AG04449 (cell line): ENCODE measurements around the gene MSMP.

Experiments
- CTCF ChIA-PET: fragments of 350-600 bp; formaldehyde crosslinking; extraction: SDS; loops from one replicate; lab custom pipeline; 2021; ENCODE audit warnings: antibody characterized with exemption; lab: Yijun Ruan, JAX
- POLR2A ChIA-PET: fragments of 400-600, 350-600 bp; formaldehyde crosslinking; extraction: SDS; loops from one replicate; lab custom pipeline; 2020; ENCODE audit warnings: antibody characterized with exemption, inconsistent platforms; lab: Yijun Ruan, JAX
- DNase-seq: peaks from one replicate; pipeline ENCODE4 v3.0.0-alpha.2; 2010; ENCODE audit warnings: low read depth, low spot score
- H3K4me3 ChIP-seq: 2 replicates; pipeline ENCODE4 v1.5.1; 2011; ENCODE audit warnings: low read depth, mild to moderate bottlenecking, control low read depth, low read length
- TF ChIP-seq, protein P1 (sequence below): IDR thresholded peaks from one replicate; pipeline ENCODE4 v1.5.1; 2011; ENCODE audit warnings: mild to moderate bottlenecking, moderate library complexity, low read length, control low read depth, inconsistent platforms; ENCODE audit not compliant: insufficient read depth; ENCODE audit errors: missing control alignments

MSMP gene

GRCh38 chr9:35754264-35754663 is at the start of gene MSMP:
TSS of gene MSMP (minus strand) at chr9:35754276. CDS start at chr9:35754129, 147 bp downstream.
- POLR2A ChIA-PET, result no interaction called here
- no peak for DNase-seq
- TF ChIP-seq, protein P1, sequence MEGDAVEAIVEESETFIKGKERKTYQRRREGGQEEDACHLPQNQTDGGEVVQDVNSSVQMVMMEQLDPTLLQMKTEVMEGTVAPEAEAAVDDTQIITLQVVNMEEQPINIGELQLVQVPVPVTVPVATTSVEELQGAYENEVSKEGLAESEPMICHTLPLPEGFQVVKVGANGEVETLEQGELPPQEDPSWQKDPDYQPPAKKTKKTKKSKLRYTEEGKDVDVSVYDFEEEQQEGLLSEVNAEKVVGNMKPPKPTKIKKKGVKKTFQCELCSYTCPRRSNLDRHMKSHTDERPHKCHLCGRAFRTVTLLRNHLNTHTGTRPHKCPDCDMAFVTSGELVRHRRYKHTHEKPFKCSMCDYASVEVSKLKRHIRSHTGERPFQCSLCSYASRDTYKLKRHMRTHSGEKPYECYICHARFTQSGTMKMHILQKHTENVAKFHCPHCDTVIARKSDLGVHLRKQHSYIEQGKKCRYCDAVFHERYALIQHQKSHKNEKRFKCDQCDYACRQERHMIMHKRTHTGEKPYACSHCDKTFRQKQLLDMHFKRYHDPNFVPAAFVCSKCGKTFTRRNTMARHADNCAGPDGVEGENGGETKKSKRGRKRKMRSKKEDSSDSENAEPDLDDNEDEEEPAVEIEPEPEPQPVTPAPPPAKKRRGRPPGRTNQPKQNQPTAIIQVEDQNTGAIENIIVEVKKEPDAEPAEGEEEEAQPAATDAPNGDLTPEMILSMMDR, result no peak
- CTCF ChIA-PET, result interaction anchor here (0.7 to 0.9 kb wide), 2 partner anchors 8 to 71 kb away, joined by 3 to 4 read pairs; no protein-coding TSS in a partner anchor
- no peak within 1 kb of the TSS for H3K4me3 ChIP-seq

- no peak overlapping the region for H3K4me3 ChIP-seq
- ChIA-PET CTCF (interaction anchor here (0.7 to 17.0 kb wide), 4 partner anchors 12 to 73 kb away, joined by 3 to 201 read pairs (median 7); partner anchors contain the start of genes HINT2 and NPR2), POLR2A (no interaction called here)
- DNase-seq, result no peak
- TF ChIP-seq, protein P1, result no peak
These were observed 47.5 kb upstream of the MSMP start for GRCh38 chr9:35801328-35802128.

- CTCF ChIA-PET, result interaction anchor here (1.3 to 17.0 kb wide), 5 partner anchors 11 to 81 kb away, joined by 3 to 201 read pairs (median 11); partner anchors contain the start of genes NPR2 and SPAG8
- no peak for DNase-seq
- POLR2A ChIA-PET, result no interaction called here
- TF ChIP-seq, protein P1, result no peak
- H3K4me3 ChIP-seq, result no peak overlapping the region
These were observed 46.5 kb upstream of the MSMP start for GRCh38 chr9:35800530-35800929.

DNA sequence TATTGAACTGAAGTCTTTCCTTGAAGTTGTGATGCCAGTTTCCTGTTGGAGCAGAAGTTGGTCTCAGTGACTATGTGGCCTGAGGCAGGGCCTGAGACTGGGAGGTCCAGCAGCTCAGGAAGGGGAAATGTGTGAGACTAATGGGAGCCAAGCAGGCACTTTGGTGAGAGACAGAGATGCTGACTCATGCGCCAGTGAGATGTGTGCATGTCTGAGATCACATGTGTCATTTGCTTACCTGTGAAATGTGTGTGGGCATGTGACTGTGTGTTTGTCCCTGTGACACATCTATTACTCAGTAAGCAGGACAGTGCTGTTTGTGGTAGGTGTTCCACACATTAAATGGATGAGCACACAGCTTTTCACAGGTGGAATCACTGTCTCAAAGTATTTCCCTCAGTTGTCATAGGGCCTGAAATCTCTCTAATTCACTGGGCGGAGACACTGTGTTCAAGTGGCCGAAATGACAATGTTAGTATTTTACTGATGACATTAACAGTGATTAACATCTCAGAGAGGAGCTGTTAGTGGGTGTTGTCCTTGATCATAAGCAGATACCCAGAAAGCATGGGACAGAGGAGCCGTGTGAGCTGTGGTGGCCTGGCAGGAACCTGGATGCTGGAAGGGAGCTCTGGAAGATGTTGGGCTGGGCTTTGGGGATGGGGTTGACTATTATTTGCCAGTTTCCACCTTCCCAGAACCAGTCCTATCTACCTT is 44.7 kb upstream of the MSMP start:
- DNase-seq, result no peak
- TF ChIP-seq, protein P1, result no peak
- CTCF ChIA-PET, result interaction anchor here (0.9 to 17.0 kb wide), 5 partner anchors 9 to 147 kb away, joined by 3 to 201 read pairs (median 6); partner anchors contain the start of genes NPR2 and SPAG8
- POLR2A ChIA-PET, result interaction anchor here (0.8 kb wide), 1 partner anchor 16 kb away, joined by 5 read pairs; the partner anchor contains the start of gene HINT2
- H3K4me3 ChIP-seq, result no peak overlapping the region

- ChIA-PET POLR2A (interaction anchor here (0.5 kb wide), 1 partner anchor 1338 kb away, joined by 3 read pairs; no protein-coding TSS in a partner anchor), CTCF (interaction anchor here (0.9 to 1.9 kb wide), 4 partner anchors 29 to 148 kb away, joined by 3 to 6 read pairs (median 4); no protein-coding TSS in a partner anchor)
- TF ChIP-seq, protein P1, result no peak
- no peak for DNase-seq
- H3K4me3 ChIP-seq, result no peak overlapping the region
These were observed 43.4 kb upstream of the MSMP start for GRCh38 chr9:35797311-35798109.
